Aorta (tissue), 5 donors: ENCODE data around the gene MAP3K7CL. TPM values are rescaled to one million over a fixed set of nuclear protein-coding genes. Genes with fewer than 3 reads are reported as not detected.

ENCODE experiments used
- ATAC-seq: fragments of 200-7000 bp; cut with Tn5 transposase; one replicate; pipeline ENCODE4 v1.9.1; 2022; ENCODE audit warnings: moderate library complexity; ENCODE audit not compliant: low FRiP score
- DNase-seq, 2 donors: peaks; one replicate each; pipeline ENCODE4 v3.0.0-alpha.2; 2020
- H3K27ac ChIP-seq, 2 donors: one replicate each; pipeline ENCODE4 v1.5.1; 2013; ENCODE audit warnings: low read length in 2 of 2, mild to moderate bottlenecking in 2 of 2, moderate library complexity in 2 of 2, control low read depth in 1 of 2, inconsistent platforms in 1 of 2, low read depth in 1 of 2
- H3K27me3 ChIP-seq, 2 donors: one replicate each; pipeline ENCODE4 v1.6.1; 2013; ENCODE audit warnings: control low read depth in 1 of 2, low read length in 1 of 2, mild to moderate bottlenecking in 1 of 2, moderate library complexity in 1 of 2; ENCODE audit not compliant: insufficient read depth in 2 of 2, control insufficient read depth in 1 of 2
- H3K36me3 ChIP-seq, 2 donors: one replicate each; pipeline ENCODE4 v1.6.1; 2013; ENCODE audit warnings: control low read depth in 1 of 2, low read length in 1 of 2, mild to moderate bottlenecking in 1 of 2; ENCODE audit not compliant: insufficient read depth in 2 of 2, control insufficient read depth in 1 of 2
- H3K4me1 ChIP-seq, 2 donors: one replicate each; pipeline ENCODE4 v1.6.1; 2013; ENCODE audit warnings: low read length in 2 of 2, control low read depth in 1 of 2, mild to moderate bottlenecking in 1 of 2, moderate library complexity in 1 of 2; ENCODE audit not compliant: insufficient read depth in 2 of 2, control insufficient read depth in 1 of 2
- H3K4me3 ChIP-seq, 2 donors: one replicate each; pipeline ENCODE4 v1.5.1; 2013; ENCODE audit warnings: low read length in 2 of 2, control low read depth in 1 of 2, mild to moderate bottlenecking in 1 of 2
- H3K9me3 ChIP-seq: one replicate; pipeline ENCODE4 v1.6.1; 2013; ENCODE audit warnings: mild to moderate bottlenecking, low read length; ENCODE audit not compliant: control insufficient read depth
- WGBS, 2 donors: extraction: QIAGEN DNeasy Blood & Tissue Kit; methylation state at CpG; one replicate each; pipeline ENCODE4 v1.1.7; 2013; 5-methylcytosine and 5-hydroxymethylcytosine counted together
- intact Hi-C, 2 donors: fragments of 100-400 bp; cut with DNase I; formaldehyde crosslinking; loops; one replicate each; pipeline versions ENCODE4 v1.14.2 to v1.15.0; 2022
- polyA plus RNA-seq, 2 donors: library from polyadenylated mRNA; stranded (reverse); fragments of 200-250 nt; gene quantifications; one replicate each; pipeline ENCODE4 v1.2.3, GENCODE V29; 2013
- total RNA-seq, 2 donors: library from RNA; stranded (reverse); fragmentation: NEBNext Ultra II Directional; extraction: Animal tissue kit (Norgen Biotek cat#: 25700); gene quantifications; one replicate each; pipeline ENCODE4 v1.2.1, GENCODE V29; 2021
- donor health status: healthy with polysubstance abuse.
- donor health status: Bipolar disorder and iron deficiency.
- donor health status: DM: no; HTN: no; CAD: no.
- donor health status: DM: no; HTN: no; CAD: no.
- donor health status: DM: yes; HTN: yes; CAD: no.

MAP3K7CL gene
- total and polyA plus RNA-seq, 4 donors, result 19.4 to 84.6 (median 33.2) TPM

- no peak for DNase-seq
- H3K27me3 ChIP-seq, result no peaks in the 10 kb centered on the region
- H3K27ac ChIP-seq, result no peak overlapping the region
- H3K4me1 ChIP-seq, result peaks cover 0 to 5% of the 10 kb centered on the region in 2 donors
- no peak for ATAC-seq
- H3K36me3 ChIP-seq, result no peaks in the 10 kb centered on the region
- no peaks in the 10 kb centered on the region for H3K9me3 ChIP-seq
- H3K4me3 ChIP-seq, result no peak overlapping the region
- intact Hi-C loops, result loop anchor here (5.0 to 10.0 kb wide), 2 partner anchors 57 to 190 kb away; no protein-coding TSS in a partner anchor
- WGBS, 2 donors, result 86 to 89% methylated on average over 1 of the region's 1 CpG
Observed at GRCh38 chr21:29177800-29178199, 47.4 kb downstream of the MAP3K7CL start.

GRCh38 chr21:29178926-29179325 is 48.5 kb downstream of the MAP3K7CL start:
- Histone ChIP-seq H3K36me3 (no peaks in the 10 kb centered on the region), H3K4me1 (peaks cover 0 to 5% of the 10 kb centered on the region in 2 donors), H3K27me3 (no peaks in the 10 kb centered on the region), H3K9me3 (no peaks in the 10 kb centered on the region), H3K4me3 (no peak overlapping the region), H3K27ac (no peak overlapping the region)
- intact Hi-C loops, result loop anchor here (5.0 to 10.0 kb wide), 2 partner anchors 56 to 188 kb away; no protein-coding TSS in a partner anchor
- ATAC-seq (no peak), DNase-seq (no peak)
- WGBS, 2 donors, result 90 to 91% methylated on average over 7 of the region's 7 CpGs

- H3K27ac ChIP-seq, result no peak overlapping the region
- 90 to 94% methylated on average over 1 of the region's 1 CpG for WGBS, 2 donors
- no peaks in the 10 kb centered on the region for H3K36me3 ChIP-seq
- no peak overlapping the region for H3K4me3 ChIP-seq
- ATAC-seq (no peak), DNase-seq (no peak)
- intact Hi-C loops, result loop anchor here (5.0 to 10.0 kb wide), 2 partner anchors 55 to 188 kb away; no protein-coding TSS in a partner anchor
- no peaks in the 10 kb centered on the region for H3K9me3 ChIP-seq
- H3K27me3 ChIP-seq, result no peaks in the 10 kb centered on the region
- peaks cover 0 to 5% of the 10 kb centered on the region in 2 donors for H3K4me1 ChIP-seq
Observed at GRCh38 chr21:29179503-29179902, 49.1 kb downstream of the MAP3K7CL start.

GRCh38 chr21:29181799-29182470 is 51.5 kb downstream of the MAP3K7CL start:
- peak overlapping the region; percentile 39 to 84 for H3K4me3 ChIP-seq
- H3K4me1 ChIP-seq, result peaks cover 3 to 11% of the 10 kb centered on the region in 2 donors
- intact Hi-C loops, result loop anchor here in 1 of 2 donors (10.0 kb wide), 1 partner anchor 53 kb away; no protein-coding TSS in a partner anchor
- H3K27me3 ChIP-seq, result no peaks in the 10 kb centered on the region
- H3K36me3 ChIP-seq, result no peaks in the 10 kb centered on the region
- no peaks in the 10 kb centered on the region for H3K9me3 ChIP-seq
- H3K27ac ChIP-seq, result peak overlapping the region; percentile 90 to 99
- peak; percentile 85 for ATAC-seq
- no peak for DNase-seq
- 2% methylated on average over 9 of the region's 9 CpGs for WGBS, 2 donors

- Histone ChIP-seq H3K4me1 (peaks cover 3 to 11% of the 10 kb centered on the region in 2 donors), H3K4me3 (no peak overlapping the region), H3K9me3 (no peaks in the 10 kb centered on the region), H3K27ac (peak overlapping the region; percentile 29 to 51), H3K36me3 (no peaks in the 10 kb centered on the region), H3K27me3 (no peaks in the 10 kb centered on the region)
- DNase-seq (no peak), ATAC-seq (no peak)
- WGBS, 2 donors, result 38 to 44% methylated on average over 4 of the region's 4 CpGs
- intact Hi-C loops, result loop anchor here in 1 of 2 donors (10.0 kb wide), 1 partner anchor 52 kb away; no protein-coding TSS in a partner anchor
Observed at GRCh38 chr21:29182691-29183092, 52.2 kb downstream of the MAP3K7CL start.

- no peak overlapping the region for H3K27ac ChIP-seq
- intact Hi-C loops, result loop anchor here in 1 of 2 donors (10.0 kb wide), 1 partner anchor 51 kb away; no protein-coding TSS in a partner anchor
- 53 to 60% methylated on average over 1 of the region's 1 CpG for WGBS, 2 donors
Observed at GRCh38 chr21:29184037-29184436, 53.6 kb downstream of the MAP3K7CL start.

GRCh38 chr21:29185172-29185571 is 54.7 kb downstream of the MAP3K7CL start:
- peaks cover 3 to 11% of the 10 kb centered on the region in 2 donors for H3K4me1 ChIP-seq
- DNase-seq, result no peak
- no peaks in the 10 kb centered on the region for H3K36me3 ChIP-seq
- no peak overlapping the region for H3K27ac ChIP-seq
- WGBS, 2 donors, result 37% methylated on average over 1 of the region's 1 CpG
- intact Hi-C loops, result loop anchor here in 1 of 2 donors (10.0 kb wide), 1 partner anchor 50 kb away; no protein-coding TSS in a partner anchor
- no peaks in the 10 kb centered on the region for H3K27me3 ChIP-seq
- H3K4me3 ChIP-seq, result no peak overlapping the region
- no peaks in the 10 kb centered on the region for H3K9me3 ChIP-seq
- no peak for ATAC-seq

More at GRCh38 chr21:29184037-29184436, 53.6 kb downstream of the MAP3K7CL start:
- Histone ChIP-seq H3K27me3 (no peaks in the 10 kb centered on the region), H3K9me3 (no peaks in the 10 kb centered on the region), H3K36me3 (no peaks in the 10 kb centered on the region), H3K4me3 (no peak overlapping the region), H3K4me1 (peaks cover 3 to 11% of the 10 kb centered on the region in 2 donors)
- DNase-seq, result no peak
- no peak for ATAC-seq

GRCh38 chr21:29185633-29186032 is 55.2 kb downstream of the MAP3K7CL start:
- H3K36me3 ChIP-seq, result no peaks in the 10 kb centered on the region
- DNase-seq (no peak), ATAC-seq (no peak)
- H3K27ac ChIP-seq, result no peak overlapping the region
- intact Hi-C loops, result loop anchor here in 1 of 2 donors (10.0 kb wide), 1 partner anchor 49 kb away; no protein-coding TSS in a partner anchor
- no peaks in the 10 kb centered on the region for H3K27me3 ChIP-seq
- peaks cover 3 to 11% of the 10 kb centered on the region in 2 donors for H3K4me1 ChIP-seq
- H3K4me3 ChIP-seq, result no peak overlapping the region
- H3K9me3 ChIP-seq, result no peaks in the 10 kb centered on the region
- 81 to 86% methylated on average over 4 of the region's 4 CpGs for WGBS, 2 donors
